Measurements from ENCODE around the gene MAMDC4. TPM values are rescaled to one million over a fixed set of nuclear protein-coding genes. Genes with fewer than 3 reads are reported as not detected.
"Not testable (repeated sequence)": the region's sequence is repeated elsewhere in the genome, so short reads cannot be mapped to it uniquely, and the experiment has no call there.

MAMDC4 gene
- total RNA-seq, 2 donors from 2014 or later: 11.0 to 61.7 TPM

DNA sequence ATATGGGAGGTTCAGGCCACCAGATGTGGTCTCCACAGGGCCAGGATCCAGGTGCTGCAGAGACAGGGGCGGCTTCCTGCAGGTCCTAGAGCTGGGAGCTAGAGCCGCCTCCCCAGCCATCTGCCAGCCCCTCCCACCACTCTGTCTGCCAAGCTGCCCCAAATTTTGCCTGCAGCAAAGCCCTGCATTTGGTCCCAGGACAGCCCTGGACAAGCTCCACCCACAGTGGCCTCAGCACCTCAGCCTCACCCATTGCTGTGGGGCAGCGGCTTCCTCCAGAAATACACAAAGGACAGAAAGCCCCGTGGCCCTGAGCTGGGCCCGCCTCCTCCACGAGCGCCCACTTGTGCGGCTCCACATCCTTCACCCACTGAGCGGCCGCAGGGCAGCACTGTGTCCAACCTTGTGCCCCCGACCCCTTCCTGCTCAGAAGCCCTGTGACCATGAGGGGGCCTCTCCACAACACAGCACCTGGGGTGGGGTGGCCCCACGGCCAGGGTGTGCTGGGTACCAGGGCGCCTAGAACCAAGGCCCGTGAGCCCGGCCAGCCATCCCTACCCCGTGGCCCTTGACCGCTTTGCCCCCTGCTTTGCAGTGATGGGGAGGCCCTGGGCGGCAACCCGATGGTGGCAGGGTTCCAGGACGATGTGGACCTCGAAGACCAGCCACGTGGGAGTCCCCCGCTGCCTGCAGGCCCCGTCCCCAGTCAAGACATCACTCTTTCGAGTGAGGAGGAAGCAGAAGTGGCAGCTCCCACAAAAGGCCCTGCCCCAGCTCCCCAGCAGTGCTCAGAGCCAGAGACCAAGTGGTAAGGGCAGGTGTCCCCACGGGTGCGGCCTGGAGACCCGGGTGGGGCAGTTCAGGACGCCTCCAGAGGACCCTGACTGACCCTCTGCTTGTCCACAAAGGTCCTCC, 13.6 kb upstream of the MAMDC4 start:
- Histone ChIP-seq H3K9me3 (no peaks in the 10 kb centered on the region), H3K9ac (ENCODE audit: low read depth in 2 of 2, low read length in 2 of 2) (no peak overlapping the region), H3K27ac (no peak overlapping the region), H3K4me1 (peaks cover 29% of the 10 kb centered on the region), H3K4me3 (no peak overlapping the region), H3K36me3 (no peaks in the 10 kb centered on the region), H3K27me3 (no peaks in the 10 kb centered on the region)
- DNase-seq: no peak
- TF ChIP-seq CTCF (IDR thresholded peaks at IDR 0.05): no peak
- intact Hi-C loops (cut with DNase I): no loop called here

DNA sequence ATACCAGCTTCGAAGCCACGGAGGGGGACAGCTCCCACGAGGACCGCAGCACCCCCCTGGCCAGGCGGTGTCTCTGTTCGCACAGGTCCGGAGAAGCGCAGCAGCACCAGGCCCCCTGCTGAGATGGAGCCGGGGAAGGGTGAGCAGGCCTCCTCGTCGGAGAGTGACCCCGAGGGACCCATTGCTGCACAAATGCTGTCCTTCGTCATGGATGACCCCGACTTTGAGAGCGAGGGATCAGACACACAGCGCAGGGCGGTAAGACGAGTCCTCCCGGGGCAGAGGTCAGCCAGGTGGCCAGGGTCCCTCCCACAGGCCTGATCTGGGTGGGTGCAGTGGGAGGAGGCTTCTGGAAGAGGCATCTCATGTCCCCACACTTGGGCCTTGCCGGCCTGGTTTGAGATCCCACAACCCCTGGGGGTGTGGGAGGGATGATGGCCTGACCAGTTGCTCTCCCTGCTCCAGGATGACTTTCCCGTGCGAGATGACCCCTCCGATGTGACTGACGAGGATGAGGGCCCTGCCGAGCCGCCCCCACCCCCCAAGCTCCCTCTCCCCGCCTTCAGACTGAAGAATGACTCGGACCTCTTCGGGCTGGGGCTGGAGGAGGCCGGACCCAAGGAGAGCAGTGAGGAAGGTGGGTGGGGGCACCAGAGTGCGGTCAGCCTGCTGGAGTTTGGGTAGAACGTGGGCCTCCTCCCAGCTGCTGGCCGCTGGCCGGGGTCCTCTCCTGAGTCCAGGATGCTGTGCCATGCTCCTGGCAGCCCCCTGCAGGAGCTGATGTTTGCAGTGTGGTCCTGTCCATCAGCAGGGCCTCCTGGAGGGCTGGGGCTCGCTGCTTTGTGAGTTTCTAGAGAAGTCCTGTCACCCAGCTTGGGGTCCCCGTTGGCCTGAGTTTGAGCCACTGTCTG, 12.7 kb upstream of the MAMDC4 start:
- Histone ChIP-seq H3K4me3 (no peak overlapping the region), H3K27ac (peak overlapping the region; percentile 84), H3K9me3 (no peaks in the 10 kb centered on the region), H3K9ac (ENCODE audit: low read depth in 2 of 2, low read length in 2 of 2) (no peak overlapping the region), H3K27me3 (peaks cover 5% of the 10 kb centered on the region), H3K36me3 (no peaks in the 10 kb centered on the region), H3K4me1 (peaks cover 36% of the 10 kb centered on the region)
- no peak for DNase-seq
- TF ChIP-seq CTCF (IDR thresholded peaks at IDR 0.05): no peak
- intact Hi-C loops (cut with DNase I): loop anchor here (10.0 kb wide), 1 partner anchor 45 kb away; the partner anchor contains the start of genes CCDC183 and TMEM141

DNA sequence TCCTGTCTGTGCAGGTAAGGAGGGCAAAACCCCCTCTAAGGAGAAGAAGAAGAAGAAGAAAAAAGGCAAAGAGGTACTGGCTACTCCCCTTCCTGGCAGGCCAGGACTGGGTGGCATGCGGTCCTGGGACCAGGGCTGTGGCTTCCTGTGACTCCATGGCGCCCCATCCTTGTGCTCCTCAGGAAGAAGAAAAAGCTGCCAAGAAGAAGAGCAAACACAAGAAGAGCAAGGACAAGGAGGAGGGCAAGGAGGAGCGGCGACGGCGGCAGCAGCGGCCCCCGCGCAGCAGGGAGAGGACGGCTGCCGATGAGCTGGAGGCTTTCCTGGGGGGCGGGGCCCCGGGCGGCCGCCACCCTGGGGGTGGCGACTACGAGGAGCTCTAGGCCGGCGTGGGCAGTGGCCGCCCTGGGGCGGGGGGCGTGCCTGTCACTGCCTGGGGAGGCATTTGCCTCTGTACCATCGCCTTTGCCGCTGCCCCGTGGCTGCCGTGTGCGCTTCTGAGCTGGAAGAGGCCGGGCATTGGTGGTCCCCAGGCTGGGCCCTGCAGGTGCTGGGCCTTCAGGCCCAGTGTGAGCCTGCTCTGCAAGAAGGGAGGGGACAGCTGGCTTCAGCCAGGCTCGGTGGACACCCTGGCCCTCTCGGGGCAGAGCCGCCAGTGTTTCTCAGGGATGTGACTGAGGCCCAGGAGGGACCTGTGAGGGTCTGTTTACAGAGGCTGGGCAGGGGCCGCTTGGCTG, 11.8 kb upstream of the MAMDC4 start:
- intact Hi-C loops (cut with DNase I): loop anchor here (10.0 kb wide), 1 partner anchor 46 kb away; the partner anchor contains the start of genes CCDC183 and TMEM141
- Histone ChIP-seq H3K4me3 (no peak overlapping the region), H3K36me3 (no peaks in the 10 kb centered on the region), H3K9ac (ENCODE audit: low read depth in 2 of 2, low read length in 2 of 2) (peak overlapping the region; percentile 35 to 46), H3K27ac (peak overlapping the region; percentile 84), H3K27me3 (peaks cover 10% of the 10 kb centered on the region), H3K9me3 (no peaks in the 10 kb centered on the region), H3K4me1 (peaks cover 36% of the 10 kb centered on the region)
- DNase-seq: no peak
- TF ChIP-seq CTCF (IDR thresholded peaks at IDR 0.05): no peak

- Histone ChIP-seq H3K36me3 (no peaks in the 10 kb centered on the region), H3K27me3 (peaks cover 15% of the 10 kb centered on the region), H3K4me3 (no peak overlapping the region), H3K9ac (ENCODE audit: low read depth in 2 of 2, low read length in 2 of 2) (peak overlapping the region in 1 of 2 donors; percentile 46), H3K4me1 (peaks cover 36% of the 10 kb centered on the region), H3K27ac (peak overlapping the region; percentile 84), H3K9me3 (no peaks in the 10 kb centered on the region)
- peak; percentile 86 for DNase-seq
- TF ChIP-seq CTCF (IDR thresholded peaks at IDR 0.05): no peak
- intact Hi-C loops (cut with DNase I): loop anchor here (10.0 kb wide), 1 partner anchor 46 kb away; the partner anchor contains the start of genes CCDC183 and TMEM141
Measured at GRCh38 chr9:136840877-136841645, 11.1 kb upstream of the MAMDC4 start.

DNA sequence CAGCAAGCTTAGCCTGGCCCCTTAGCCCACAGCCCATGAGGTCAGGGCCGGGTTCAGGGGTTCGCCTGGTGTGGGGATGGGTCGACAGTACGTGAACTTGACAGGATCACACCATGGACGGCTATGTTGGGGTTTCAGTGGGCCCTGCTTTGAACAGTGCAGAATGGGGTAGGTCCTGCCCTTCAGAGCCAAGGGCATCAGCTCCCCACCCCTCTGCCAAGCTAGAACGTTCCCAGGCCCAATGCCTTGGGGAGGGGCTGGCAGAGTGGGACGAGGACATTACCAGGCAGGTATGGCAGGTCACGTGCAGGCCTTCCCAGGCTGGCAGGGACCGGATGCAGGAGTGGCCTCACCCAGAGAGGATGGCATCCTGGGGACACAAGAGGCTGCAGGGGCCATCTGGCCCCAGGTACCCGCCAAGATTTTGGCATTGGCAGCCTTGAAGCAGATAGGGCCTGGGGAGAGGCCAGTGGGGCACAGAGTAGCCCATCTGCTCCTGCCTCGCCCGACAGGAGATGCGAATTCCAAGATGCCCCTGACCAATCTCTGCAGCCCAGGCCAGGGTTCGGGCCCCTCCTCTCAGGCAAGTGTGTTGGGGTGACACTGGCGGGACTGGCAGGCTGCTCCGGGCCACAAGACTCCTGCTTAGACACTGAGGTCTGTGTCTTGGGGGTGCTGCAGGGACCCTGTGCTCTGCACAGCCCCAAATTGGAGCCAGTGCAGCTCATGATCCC, 10.3 kb upstream of the MAMDC4 start:
- intact Hi-C loops (cut with DNase I): loop anchor here (10.0 kb wide), 1 partner anchor 47 kb away; the partner anchor contains the start of genes CCDC183 and TMEM141
- DNase-seq: peak; percentile 73
- peaks cover 19% of the 10 kb centered on the region for H3K27me3 ChIP-seq
- not testable (repeated sequence) for H3K36me3 ChIP-seq, H3K9me3 ChIP-seq
- H3K4me1 ChIP-seq: peaks cover 36% of the 10 kb centered on the region
- H3K4me3 ChIP-seq: peak overlapping the region; percentile 43
- H3K9ac ChIP-seq (ENCODE audit: low read depth in 2 of 2, low read length in 2 of 2): peak overlapping the region; percentile 1 to 44
- peak overlapping the region; percentile 84 for H3K27ac ChIP-seq
